ENCODE measurements around the gene LINGO3. TPM values are rescaled to one million over a fixed set of nuclear protein-coding genes. Genes with fewer than 3 reads are reported as not detected.

The LINGO3 gene
- total RNA-seq: not detected in 2 replicates

GRCh38 chr19:2308114-2308556 is at the start of gene LINGO3:
Gene LINGO3 (minus strand): TSS chr19:2308154. CDS start chr19:2291776, 16,378 bp downstream.

GRCh38 chr19:2328401-2329148 is 20.6 kb upstream of the LINGO3 start, which contains the start of the genes LSM7 and SPPL2B:
Gene LSM7 (minus strand): TSS chr19:2328586. CDS start chr19:2328566, 20 bp downstream.
Gene SPPL2B (plus strand): TSS chr19:2328684. CDS start chr19:2328710, 26 bp downstream.

GRCh38 chr19:2282062-2282861 is 25.7 kb downstream of the LINGO3 start, which contains the start of gene PEAK3:
Gene PEAK3 (minus strand): TSS chr19:2282175. CDS start chr19:2280931, 1,244 bp downstream.

Other genes starting within 250 kb of the LINGO3 start
- 14.5 and 16.8 TPM in 2 replicates for gene MOB3A, start 211.8 kb downstream of the LINGO3 start, total RNA-seq
- 1.4 and 1.6 TPM in 2 replicates for gene IZUMO4, start 211.2 kb downstream of the LINGO3 start, total RNA-seq
- gene AP3D1, start 156.6 kb downstream of the LINGO3 start, total RNA-seq: 102 and 105 TPM in 2 replicates
- 7.0 and 7.8 TPM in 2 replicates for gene DOT1L, start 144.2 kb downstream of the LINGO3 start, total RNA-seq
- 44.6 and 51.4 TPM in 2 replicates for gene PLEKHJ1, start 71.8 kb downstream of the LINGO3 start, total RNA-seq
- gene SF3A2, start 71.3 kb downstream of the LINGO3 start, total RNA-seq: 24.7 and 40.2 TPM in 2 replicates
- gene AMH, start 58.8 kb downstream of the LINGO3 start, total RNA-seq: 0.92 and 0.93 TPM in 2 replicates
- not detected in 2 replicates for gene JSRP1, start 51.7 kb downstream of the LINGO3 start, total RNA-seq
- gene PEAK3, start 26.0 kb downstream of the LINGO3 start, total RNA-seq: not detected in 2 replicates
- gene LSM7, start 20.4 kb upstream of the LINGO3 start, total RNA-seq: 74.2 and 99.2 TPM in 2 replicates
- 29.8 and 31.2 TPM in 2 replicates for gene SPPL2B, start 20.5 kb upstream of the LINGO3 start, total RNA-seq
- not detected in 2 replicates for gene TMPRSS9, start 52.1 kb upstream of the LINGO3 start, total RNA-seq
- gene TIMM13, start 119.4 kb upstream of the LINGO3 start, total RNA-seq: 29.0 and 34.5 TPM in 2 replicates
- 41.9 and 80.5 TPM in 2 replicates for gene LMNB2, start 148.8 kb upstream of the LINGO3 start, total RNA-seq
- gene GADD45B, start 168.0 kb upstream of the LINGO3 start, total RNA-seq: 14.8 and 28.1 TPM in 2 replicates

Data from aortic smooth muscle cell (primary cell).